Prostate gland (tissue), 2 donors: ENCODE measurements around the gene IMPA2.

Experiments
- CTCF ChIP-seq, 4 experiments: fragments of 200-600 bp in 2 of 4; fragments of 450-650 bp in 2 of 4; sonication (generic) in 2 of 4; IDR thresholded peaks; 1 replicate in 3 of 4; 2 replicates in 1 of 4; pipeline ENCODE4 v1.5.1; 2016 to 2019; ENCODE audit warnings: antibody characterized with exemption in 4 of 4, mild to moderate bottlenecking in 2 of 4, moderate library complexity in 2 of 4
- POLR2A ChIP-seq: fragments of 450-650 bp; IDR thresholded peaks from one replicate; pipeline ENCODE4 v1.6.1; 2016; ENCODE audit warnings: antibody characterized with exemption, mild to moderate bottlenecking
- POLR2AphosphoS5 ChIP-seq: sonication (generic); formaldehyde crosslinking; IDR thresholded peaks from one replicate; pipeline ENCODE4 v1.6.1; 2017; ENCODE audit warnings: antibody characterized with exemption

GRCh38 chr18:12010187-12010802 is 29.0 kb downstream of the IMPA2 start:
- no peak for TF ChIP-seq CTCF (IDR thresholded peaks at IDR 0.05)
- no peak for TF ChIP-seq POLR2AphosphoS5
- TF ChIP-seq POLR2A: no peak
